PC-3 (cell line): ENCODE measurements around the gene SAMD4A. TPM values are rescaled to one million over a fixed set of nuclear protein-coding genes. Genes with fewer than 3 reads are reported as not detected.

Source experiments
- ATAC-seq: fragments of 200-7000 bp; cut with Tn5 transposase; 2 replicates; pipeline ENCODE4 v1.9.1; 2020; ENCODE audit warnings: mild to moderate bottlenecking, moderate library complexity
- BruUV-seq: library from RNA; stranded (reverse); fragments of 400-500 nt; replicated peaks from 2 replicates; lab custom pipeline; 2021; lab: Mats Ljungman, UMichigan
- CTCF ChIA-PET: fragments of 300-600 bp; sonication (Branson Sonifier 250); formaldehyde crosslinking; loops from one replicate; lab custom pipeline; 2022; ENCODE audit warnings: antibody characterized with exemption; lab: Charles Lee
- POLR2A ChIA-PET: fragments of 300-600 bp; sonication (Branson Sonifier 250); formaldehyde crosslinking; loops from one replicate; lab custom pipeline; 2022; ENCODE audit warnings: antibody characterized with exemption; ENCODE audit not compliant: unreplicated experiment; lab: Charles Lee
- DNase-seq: peaks from one replicate; pipeline ENCODE4 v3.0.0-alpha.2; 2015
- H2AFZ ChIP-seq: fragments of 300-600 bp; sonication (generic); 2 replicates; pipeline ENCODE4 v1.6.0; 2016; ENCODE audit warnings: antibody characterized with exemption, low read length
- H3F3A ChIP-seq: fragments of 300-600 bp; sonication (generic); one replicate; pipeline ENCODE4 v1.6.0; 2017; ENCODE audit warnings: antibody characterized with exemption, low read length, control low read depth, mild to moderate bottlenecking; ENCODE audit not compliant: unreplicated experiment
- H3K27ac ChIP-seq: fragments of 300-600 bp; sonication (generic); 2 replicates; pipeline ENCODE4 v1.5.1; 2016; ENCODE audit warnings: mild to moderate bottlenecking, low read length
- H3K27me3 ChIP-seq: fragments of 300-600 bp; sonication (generic); 2 replicates; pipeline ENCODE4 v1.6.1; 2016; ENCODE audit warnings: low read length, mixed read lengths
- H3K36me3 ChIP-seq: fragments of 300-600 bp; sonication (generic); 2 replicates; pipeline ENCODE4 v1.6.1; 2016; ENCODE audit warnings: low read depth, mixed run types, low read length, mixed read lengths
- H3K4me1 ChIP-seq: fragments of 300-600 bp; sonication (generic); 2 replicates; pipeline ENCODE4 v1.5.1; 2016; ENCODE audit warnings: low read length; ENCODE audit not compliant: insufficient read depth
- H3K4me2 ChIP-seq: fragments of 300-600 bp; sonication (generic); 2 replicates; pipeline ENCODE4 v1.6.0; 2016; ENCODE audit warnings: low read length
- H3K4me3 ChIP-seq: fragments of 300-600 bp; sonication (generic); 2 replicates; pipeline ENCODE4 v1.5.1; 2016; ENCODE audit warnings: mild to moderate bottlenecking, low read length, mixed read lengths
- H3K79me2 ChIP-seq: fragments of 300-600 bp; sonication (generic); 2 replicates; pipeline ENCODE4 v1.6.1; 2017; ENCODE audit warnings: low read length, mixed read lengths
- H3K9ac ChIP-seq: fragments of 300-600 bp; sonication (generic); 2 replicates; pipeline ENCODE4 v1.6.0; 2016; ENCODE audit warnings: mild to moderate bottlenecking, low read length
- H3K9me2 ChIP-seq: fragments of 300-600 bp; sonication (generic); replicated peaks from 2 replicates; pipeline ENCODE4 v1.6.1; 2016; ENCODE audit warnings: mixed run types, low read length, mixed read lengths
- H3K9me3 ChIP-seq: fragments of 300-600 bp; sonication (generic); 2 replicates; pipeline ENCODE4 v1.6.1; 2016; ENCODE audit warnings: low read length, mixed read lengths
- H4K20me1 ChIP-seq: fragments of 300-600 bp; sonication (generic); 2 replicates; pipeline ENCODE4 v1.6.1; 2016; ENCODE audit warnings: low read length, mixed read lengths
- CTCF ChIP-seq: fragments of 300-600 bp; sonication (generic); conservative IDR thresholded peaks from 2 replicates; pipeline ENCODE4 v1.5.1; 2017; ENCODE audit warnings: antibody characterized with exemption, low read depth, mild to moderate bottlenecking, low read length
- EZH2 ChIP-seq: fragments of 300-600 bp; sonication (generic); IDR thresholded peaks from one replicate; pipeline ENCODE4 v1.6.1; 2017; ENCODE audit warnings: antibody characterized with exemption, mild to moderate bottlenecking, low read length; ENCODE audit not compliant: unreplicated experiment
- EZH2phosphoT487 ChIP-seq: fragments of 300-600 bp; sonication (generic); IDR thresholded peaks from 2 replicates; pipeline ENCODE4 v1.6.1; 2018; ENCODE audit warnings: mild to moderate bottlenecking, antibody characterized with exemption, low read length, borderline replicate concordance
- intact Hi-C: fragments of 100-400 bp; cut with micrococcal nuclease; formaldehyde crosslinking; loops from 2 replicates; pipeline ENCODE4 v1.9.0; 2023
- total RNA-seq: library from RNA; depleted of rRNA; stranded (reverse); fragments of >200 nt; gene quantifications from 2 replicates; pipeline ENCODE4 v1.2.3, GENCODE V29; 2014

Gene SAMD4A
- total RNA-seq, 1 experiment from 2014 or later: 42.9 TPM

- H3K79me2 ChIP-seq: peaks cover 77% of the 10 kb centered on the region
- no peaks in the 10 kb centered on the region for H3K9me3 ChIP-seq
- intact Hi-C loops: loop anchor here (2.0 to 5.0 kb wide), 2 partner anchors 33 to 39 kb away; partner anchors contain the start of gene SAMD4A
- BruUV-seq: no TSS peak
- POLR2A ChIA-PET: interaction anchor here (0.6 to 1.0 kb wide), 5 partner anchors 19 to 86 kb away, joined by 3 to 5 read pairs (median 3); no protein-coding TSS in a partner anchor
- H4K20me1 ChIP-seq: no peaks in the 10 kb centered on the region
- no peaks in the 10 kb centered on the region for H3K27me3 ChIP-seq
- H3K4me2 ChIP-seq: peak overlapping the region; percentile 50
- H3F3A ChIP-seq: peaks cover 11% of the 10 kb centered on the region
- no peak overlapping the region for H2AFZ ChIP-seq
- CTCF ChIA-PET: interaction anchor here (0.6 kb wide), 1 partner anchor 59 kb away, joined by 4 read pairs; no protein-coding TSS in a partner anchor
- DNase-seq (peak; percentile 85), ATAC-seq (peak; percentile 62)
- H3K9me2 ChIP-seq: no peaks in the 10 kb centered on the region
- TF ChIP-seq EZH2phosphoT487: no peak
- no peak for TF ChIP-seq EZH2
- TF ChIP-seq CTCF: no peak
- peak overlapping the region; percentile 13; the same call in 1 of the 2 replicates for H3K27ac ChIP-seq
- peak overlapping the region; percentile 3; the same call in 1 of the 2 replicates for H3K4me3 ChIP-seq
- peaks cover 6% of the 10 kb centered on the region; the same call in 1 of the 2 replicates for H3K36me3 ChIP-seq
- peaks cover 51% of the 10 kb centered on the region for H3K4me1 ChIP-seq
- H3K9ac ChIP-seq: no peak overlapping the region
These were observed 33.2 kb downstream of the SAMD4A start for GRCh38 chr14:54599966-54600716.

- intact Hi-C loops: loop anchor here (5.0 kb wide), 1 partner anchor 33 kb away; the partner anchor contains the start of gene SAMD4A
- no TSS peak for BruUV-seq
- ChIA-PET POLR2A (interaction anchor here (0.6 to 0.7 kb wide), 3 partner anchors 35 to 831 kb away, joined by 3 to 5 read pairs (median 4); no protein-coding TSS in a partner anchor), CTCF (interaction anchor here (0.7 kb wide), 1 partner anchor 50 kb away, joined by 3 read pairs; no protein-coding TSS in a partner anchor)
- no peak overlapping the region for H3K27ac ChIP-seq
- no peaks in the 10 kb centered on the region for H3K27me3 ChIP-seq
- no peak overlapping the region for H3K9ac ChIP-seq
- H4K20me1 ChIP-seq: no peaks in the 10 kb centered on the region
- no peaks in the 10 kb centered on the region for H3K9me3 ChIP-seq
- H3K4me3 ChIP-seq: no peak overlapping the region
- H3K4me2 ChIP-seq: peak overlapping the region; percentile 50
- peak; percentile 46 for DNase-seq
- no peaks in the 10 kb centered on the region for H3K9me2 ChIP-seq
- peaks cover 76% of the 10 kb centered on the region for H3K79me2 ChIP-seq
- peaks cover 6% of the 10 kb centered on the region; the same call in 1 of the 2 replicates for H3K36me3 ChIP-seq
- H3K4me1 ChIP-seq: peaks cover 51% of the 10 kb centered on the region
- TF ChIP-seq CTCF: no peak
- H2AFZ ChIP-seq: no peak overlapping the region
- ATAC-seq: no peak
- H3F3A ChIP-seq: peaks cover 11% of the 10 kb centered on the region
These were observed 33.8 kb downstream of the SAMD4A start for GRCh38 chr14:54600717-54601109.
